SK-N-MC (cell line): ENCODE data around the gene UHRF2.

Experiments used
- EZH2 ChIP-seq: fragments of 200-600 bp; sonication (generic); IDR thresholded peaks from one replicate; pipeline ENCODE4 v1.6.1; 2017; ENCODE audit warnings: antibody characterized with exemption
- FOXP2 ChIP-seq: optimal IDR thresholded peaks from 2 replicates; pipeline ENCODE3; 2011; ENCODE audit warnings: mild to moderate bottlenecking, moderate library complexity; ENCODE audit not compliant: insufficient read depth; ENCODE audit errors: extremely low read length, control extremely low read depth
- POLR2AphosphoS5 ChIP-seq: IDR thresholded peaks from 2 replicates; pipeline ENCODE4 v1.6.1; 2012; ENCODE audit warnings: mild to moderate bottlenecking, low read depth, low read length, borderline replicate concordance

DNA sequence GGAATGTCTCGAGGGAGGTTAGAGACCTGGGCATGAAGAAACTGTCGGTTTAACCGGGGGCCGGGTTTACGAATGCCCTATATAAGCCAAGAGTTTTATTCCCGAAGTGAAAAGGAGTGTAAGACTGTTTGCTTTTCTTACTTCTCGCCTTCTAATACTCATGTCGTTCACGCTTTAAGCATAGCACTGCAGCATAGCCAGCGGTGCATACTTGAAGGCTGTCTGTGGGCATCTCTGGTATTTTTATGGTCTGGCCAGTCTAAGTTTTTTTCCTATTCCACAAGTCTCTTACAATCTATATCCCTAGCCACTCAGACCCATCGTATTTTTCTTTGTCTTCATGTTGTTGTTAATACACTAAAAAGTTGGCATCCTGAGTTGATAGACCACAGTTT lies 1.2 kb downstream of the UHRF2 start:
- TF ChIP-seq POLR2AphosphoS5 (no peak), EZH2 (no peak), FOXP2 (no peak)
